ENCODE results near the gene CIRBP. TPM values are rescaled to one million over a fixed set of nuclear protein-coding genes. Genes with fewer than 3 reads are reported as not detected.

Gene CIRBP
- total and polyA plus RNA-seq, 9 of the 15 experiments (the other 6 are each of a cell fraction or from before 2014, with no cell fraction given): 20.5 to 327 (median 176) TPM

GRCh38 chr19:1250437-1251260 is 18.5 kb upstream of the CIRBP start (continued):
- TF ChIP-seq BCLAF1 (IDR thresholded peaks at IDR 0.05; ENCODE audit: borderline replicate concordance in 1 of 2, control insufficient read depth in 1 of 2, low read depth in 2 of 2, low read length in 1 of 2) (no peak), DPF2 (IDR thresholded peaks at IDR 0.05) (no peak), GATAD2B (IDR thresholded peaks at IDR 0.05; ENCODE audit: borderline replicate concordance) (peak; percentile 83; the same call in 1 of the 2 replicates), CBX3 (IDR thresholded peaks at IDR 0.05; ENCODE audit: borderline replicate concordance in 1 of 2, low read length in 2 of 2) (no peak), GABPB2 (CRISPR knock-in tag; conservative IDR thresholded peaks at IDR 0.05) (no peak), PKNOX1 (IDR thresholded peaks at IDR 0.05) (no peak), GTF2E2 (tag; IDR thresholded peaks at IDR 0.05) (no peak), CBX1 (IDR thresholded peaks at IDR 0.05; ENCODE audit: low read depth) (no peak), ZNF24 (IDR thresholded peaks at IDR 0.05) (no peak), SIN3A (IDR thresholded peaks at IDR 0.05; ENCODE audit: borderline replicate concordance in 2 of 2, control insufficient read depth in 1 of 2, low read depth in 2 of 2, low read length in 2 of 2) (peak; percentile 21 to 56; a peak in 1 of 4 replicates), KLF16 (IDR thresholded peaks at IDR 0.05) (no peak), ZNF444 (CRISPR knock-in tag; IDR thresholded peaks at IDR 0.05) (peak; percentile 84), TFAM (CRISPR knock-in tag; conservative IDR thresholded peaks at IDR 0.05) (no peak)
- TF ChIP-seq, protein P1, sequence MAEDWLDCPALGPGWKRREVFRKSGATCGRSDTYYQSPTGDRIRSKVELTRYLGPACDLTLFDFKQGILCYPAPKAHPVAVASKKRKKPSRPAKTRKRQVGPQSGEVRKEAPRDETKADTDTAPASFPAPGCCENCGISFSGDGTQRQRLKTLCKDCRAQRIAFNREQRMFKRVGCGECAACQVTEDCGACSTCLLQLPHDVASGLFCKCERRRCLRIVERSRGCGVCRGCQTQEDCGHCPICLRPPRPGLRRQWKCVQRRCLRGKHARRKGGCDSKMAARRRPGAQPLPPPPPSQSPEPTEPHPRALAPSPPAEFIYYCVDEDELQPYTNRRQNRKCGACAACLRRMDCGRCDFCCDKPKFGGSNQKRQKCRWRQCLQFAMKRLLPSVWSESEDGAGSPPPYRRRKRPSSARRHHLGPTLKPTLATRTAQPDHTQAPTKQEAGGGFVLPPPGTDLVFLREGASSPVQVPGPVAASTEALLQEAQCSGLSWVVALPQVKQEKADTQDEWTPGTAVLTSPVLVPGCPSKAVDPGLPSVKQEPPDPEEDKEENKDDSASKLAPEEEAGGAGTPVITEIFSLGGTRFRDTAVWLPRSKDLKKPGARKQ (CRISPR knock-in tag; IDR thresholded peaks at IDR 0.05): no peak
- TF ChIP-seq, protein P2, sequence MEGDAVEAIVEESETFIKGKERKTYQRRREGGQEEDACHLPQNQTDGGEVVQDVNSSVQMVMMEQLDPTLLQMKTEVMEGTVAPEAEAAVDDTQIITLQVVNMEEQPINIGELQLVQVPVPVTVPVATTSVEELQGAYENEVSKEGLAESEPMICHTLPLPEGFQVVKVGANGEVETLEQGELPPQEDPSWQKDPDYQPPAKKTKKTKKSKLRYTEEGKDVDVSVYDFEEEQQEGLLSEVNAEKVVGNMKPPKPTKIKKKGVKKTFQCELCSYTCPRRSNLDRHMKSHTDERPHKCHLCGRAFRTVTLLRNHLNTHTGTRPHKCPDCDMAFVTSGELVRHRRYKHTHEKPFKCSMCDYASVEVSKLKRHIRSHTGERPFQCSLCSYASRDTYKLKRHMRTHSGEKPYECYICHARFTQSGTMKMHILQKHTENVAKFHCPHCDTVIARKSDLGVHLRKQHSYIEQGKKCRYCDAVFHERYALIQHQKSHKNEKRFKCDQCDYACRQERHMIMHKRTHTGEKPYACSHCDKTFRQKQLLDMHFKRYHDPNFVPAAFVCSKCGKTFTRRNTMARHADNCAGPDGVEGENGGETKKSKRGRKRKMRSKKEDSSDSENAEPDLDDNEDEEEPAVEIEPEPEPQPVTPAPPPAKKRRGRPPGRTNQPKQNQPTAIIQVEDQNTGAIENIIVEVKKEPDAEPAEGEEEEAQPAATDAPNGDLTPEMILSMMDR (IDR thresholded peaks at IDR 0.05 in 2 of 3, conservative IDR thresholded peaks at IDR 0.05 in 1 of 3; ENCODE audit: insufficient read depth in 2 of 3, low read depth in 1 of 3, low read length in 3 of 3): peak in 1 of 3 experiments; percentile 13; a peak in 1 of 6 replicates
- TF ChIP-seq, protein P3, sequence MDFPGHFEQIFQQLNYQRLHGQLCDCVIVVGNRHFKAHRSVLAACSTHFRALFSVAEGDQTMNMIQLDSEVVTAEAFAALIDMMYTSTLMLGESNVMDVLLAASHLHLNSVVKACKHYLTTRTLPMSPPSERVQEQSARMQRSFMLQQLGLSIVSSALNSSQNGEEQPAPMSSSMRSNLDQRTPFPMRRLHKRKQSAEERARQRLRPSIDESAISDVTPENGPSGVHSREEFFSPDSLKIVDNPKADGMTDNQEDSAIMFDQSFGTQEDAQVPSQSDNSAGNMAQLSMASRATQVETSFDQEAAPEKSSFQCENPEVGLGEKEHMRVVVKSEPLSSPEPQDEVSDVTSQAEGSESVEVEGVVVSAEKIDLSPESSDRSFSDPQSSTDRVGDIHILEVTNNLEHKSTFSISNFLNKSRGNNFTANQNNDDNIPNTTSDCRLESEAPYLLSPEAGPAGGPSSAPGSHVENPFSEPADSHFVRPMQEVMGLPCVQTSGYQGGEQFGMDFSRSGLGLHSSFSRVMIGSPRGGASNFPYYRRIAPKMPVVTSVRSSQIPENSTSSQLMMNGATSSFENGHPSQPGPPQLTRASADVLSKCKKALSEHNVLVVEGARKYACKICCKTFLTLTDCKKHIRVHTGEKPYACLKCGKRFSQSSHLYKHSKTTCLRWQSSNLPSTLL (IDR thresholded peaks at IDR 0.05): no peak

Measured in K562 (cell line).